ENCODE results near the gene EPHB3. TPM values are rescaled to one million over a fixed set of nuclear protein-coding genes. Genes with fewer than 3 reads are reported as not detected.

EPHB3 gene
- total and polyA plus RNA-seq, 2 of the 4 experiments (the other 2 are of a cell fraction), result 0.72 to 2.9 TPM

DNA sequence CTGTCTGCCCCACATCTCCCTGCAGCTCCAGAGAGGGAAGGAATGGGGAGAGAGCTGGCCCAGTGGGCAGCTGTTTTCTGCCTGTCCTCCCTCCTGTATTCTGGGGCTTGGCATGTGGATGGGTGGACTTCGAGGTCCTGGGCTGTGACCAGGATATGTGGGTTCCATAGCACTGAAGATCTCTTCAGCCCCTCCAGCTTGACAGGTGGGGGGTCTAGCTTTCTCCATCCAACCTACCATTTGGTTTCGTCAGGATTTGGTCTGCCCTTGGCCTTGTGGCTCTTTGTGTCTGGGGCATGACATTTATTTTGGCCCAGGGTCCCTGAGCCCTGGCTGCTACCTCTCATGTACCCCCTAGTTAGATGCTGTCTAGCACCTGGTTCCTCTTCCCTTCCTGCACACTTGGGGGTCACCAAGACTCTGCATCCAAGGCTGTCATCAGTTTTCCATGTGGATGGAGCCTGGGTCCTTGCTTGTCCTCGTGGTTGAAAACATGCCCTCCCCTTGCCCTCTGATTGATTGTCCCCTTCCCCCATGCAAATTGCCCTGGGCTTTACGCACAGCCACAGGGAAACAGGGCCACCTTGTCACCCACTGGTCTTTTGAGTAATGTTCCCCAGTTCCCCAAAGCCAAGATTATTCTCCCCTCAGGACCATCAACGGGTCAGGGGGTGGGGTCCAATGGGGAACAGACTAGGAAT, 3.2 kb downstream of the EPHB3 start (continued):
- TF ChIP-seq, protein P1, sequence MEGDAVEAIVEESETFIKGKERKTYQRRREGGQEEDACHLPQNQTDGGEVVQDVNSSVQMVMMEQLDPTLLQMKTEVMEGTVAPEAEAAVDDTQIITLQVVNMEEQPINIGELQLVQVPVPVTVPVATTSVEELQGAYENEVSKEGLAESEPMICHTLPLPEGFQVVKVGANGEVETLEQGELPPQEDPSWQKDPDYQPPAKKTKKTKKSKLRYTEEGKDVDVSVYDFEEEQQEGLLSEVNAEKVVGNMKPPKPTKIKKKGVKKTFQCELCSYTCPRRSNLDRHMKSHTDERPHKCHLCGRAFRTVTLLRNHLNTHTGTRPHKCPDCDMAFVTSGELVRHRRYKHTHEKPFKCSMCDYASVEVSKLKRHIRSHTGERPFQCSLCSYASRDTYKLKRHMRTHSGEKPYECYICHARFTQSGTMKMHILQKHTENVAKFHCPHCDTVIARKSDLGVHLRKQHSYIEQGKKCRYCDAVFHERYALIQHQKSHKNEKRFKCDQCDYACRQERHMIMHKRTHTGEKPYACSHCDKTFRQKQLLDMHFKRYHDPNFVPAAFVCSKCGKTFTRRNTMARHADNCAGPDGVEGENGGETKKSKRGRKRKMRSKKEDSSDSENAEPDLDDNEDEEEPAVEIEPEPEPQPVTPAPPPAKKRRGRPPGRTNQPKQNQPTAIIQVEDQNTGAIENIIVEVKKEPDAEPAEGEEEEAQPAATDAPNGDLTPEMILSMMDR (conservative IDR thresholded peaks at IDR 0.05; ENCODE audit: low read depth, low read length), result no peak
- TF ChIP-seq FOS (IDR thresholded peaks at IDR 0.05; ENCODE audit: low read depth, low read length), result no peak
- TF ChIP-seq CEBPB (IDR thresholded peaks at IDR 0.05; ENCODE audit: low read depth, low read length), result no peak
